ENCODE data around the gene RAB11B. TPM values are rescaled to one million over a fixed set of nuclear protein-coding genes. Genes with fewer than 3 reads are reported as not detected.
"Not testable (repeated sequence)": the region's sequence is repeated elsewhere in the genome, so short reads cannot be mapped to it uniquely, and the experiment has no call there.

Gene RAB11B
- total and polyA plus RNA-seq, 10 of the 15 experiments (the other 5 are each of a cell fraction or from before 2014, with no cell fraction given), result 0.92 to 82.5 (median 17.9) TPM

DNA sequence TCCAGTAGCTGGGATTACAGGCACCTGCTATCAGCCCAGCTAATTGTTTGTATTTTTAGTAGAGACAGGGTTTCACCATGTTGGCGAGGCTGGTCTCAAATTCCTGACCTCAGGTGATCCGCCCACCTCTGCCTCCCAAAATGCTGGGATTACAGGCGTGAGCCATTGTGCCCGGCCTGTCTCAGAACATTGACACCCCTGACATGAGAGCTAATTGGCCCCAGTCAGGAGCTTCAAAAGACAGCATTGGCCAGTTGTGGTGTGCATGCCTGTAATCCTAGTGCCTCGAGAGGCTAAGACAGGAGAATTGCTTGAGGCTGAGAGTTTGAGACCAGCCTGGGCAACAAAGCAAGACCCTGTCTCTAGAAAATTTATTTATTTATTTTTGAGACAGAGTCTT, 37.3 kb upstream of the RAB11B start:
- ATAC-seq; H3K4me1 ChIP-seq (ENCODE audit: control insufficient read depth, insufficient read depth, low read length); H3K4me3 ChIP-seq; H2AFZ ChIP-seq (ENCODE audit: control insufficient read depth, low read depth, low read length); H3K27me3 ChIP-seq (replicated peaks in 1 of 2; ENCODE audit: control insufficient read depth in 2 of 2, insufficient read depth in 2 of 2, low read length in 1 of 2); SMC1A ChIA-PET (ENCODE audit: uncharacterized antibody, unreplicated experiment); H3K4me2 ChIP-seq (ENCODE audit: control insufficient read depth, insufficient read depth); FAIRE-seq; H3K36me3 ChIP-seq (ENCODE audit: control insufficient read depth in 2 of 2, insufficient read depth in 2 of 2, low read length in 1 of 2); in situ Hi-C loops (cut with MboI); BruUV-seq (replicated peaks); H3K9me3 ChIP-seq (replicated peaks; ENCODE audit: control insufficient read depth, insufficient read depth, low read length); DNase-seq (ENCODE audit: low read depth, low spot score); H3K79me2 ChIP-seq (ENCODE audit: control insufficient read depth, insufficient read depth, low read length); H4K20me1 ChIP-seq (ENCODE audit: control insufficient read depth, insufficient read depth); H3K9ac ChIP-seq (ENCODE audit: control insufficient read depth, insufficient read depth, low read length); H3K27ac ChIP-seq (ENCODE audit: control insufficient read depth, insufficient read depth): not testable (repeated sequence)
- CTCF ChIA-PET, result interaction anchor here (1.2 to 4.1 kb wide), 10 partner anchors 10 to 289 kb away, joined by 3 to 29 read pairs (median 6); partner anchors contain the start of genes ANGPTL4, HNRNPM, MARCHF2 and MYO1F
- 46% methylated on average over 5 of the region's 5 CpGs for WGBS (ENCODE audit: insufficient coverage, insufficient replicate concordance, low lambda C conversion rate, missing lambda C conversion rate)
- POLR2A ChIA-PET, result interaction anchor here (0.5 to 0.7 kb wide), 2 partner anchors 94 to 171 kb away, joined by 4 to 6 read pairs; no protein-coding TSS in a partner anchor
- RAD21 ChIA-PET (ENCODE audit: unreplicated experiment), result interaction anchor here (0.9 to 1.7 kb wide), 2 partner anchors 60 to 234 kb away, joined by 3 read pairs; partner anchors contain the start of gene MARCHF2
- intact Hi-C loops (cut with micrococcal nuclease; ENCODE audit: unreplicated experiment), result loop anchor here (5.0 kb wide), 1 partner anchor 229 kb away; no protein-coding TSS in a partner anchor

DNA sequence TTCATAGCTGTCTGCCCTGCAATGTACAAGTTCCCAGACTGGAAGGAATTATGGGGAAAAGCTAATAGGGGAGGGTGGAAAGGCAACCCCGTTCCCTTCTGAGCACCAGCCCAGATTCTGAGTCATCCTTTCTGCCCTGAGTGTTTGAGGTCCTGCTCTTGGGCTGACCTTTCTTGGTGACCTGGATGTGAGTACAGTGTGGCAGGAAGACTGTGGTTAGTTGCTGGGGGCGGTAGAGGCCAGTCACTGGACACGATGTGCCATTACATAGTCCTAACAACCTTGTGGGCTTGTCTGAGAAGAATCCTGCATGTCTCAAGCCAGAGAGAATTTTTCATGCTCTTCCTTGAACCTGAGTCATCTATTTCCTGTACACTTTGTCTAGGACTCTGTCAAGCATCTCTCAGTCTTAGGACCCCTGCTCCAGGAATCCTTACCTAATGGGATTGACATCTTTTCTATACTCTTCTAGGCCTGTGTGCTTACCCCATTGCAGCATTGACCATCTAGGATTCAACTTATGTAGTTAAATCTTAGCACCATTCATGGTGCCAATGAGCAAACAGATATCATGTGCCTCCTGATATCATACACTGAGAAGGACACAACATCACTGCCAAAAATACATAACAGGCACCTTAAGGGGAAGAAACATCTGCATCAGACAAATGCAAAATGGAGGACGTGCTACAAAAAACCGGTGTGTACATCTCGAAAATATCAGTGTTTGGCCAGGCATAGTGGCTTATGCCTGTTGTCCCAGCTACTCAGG, 34.3 kb upstream of the RAB11B start:
- Histone ChIP-seq H3K79me2 (ENCODE audit: control insufficient read depth, insufficient read depth, low read length) (no peaks in the 10 kb centered on the region), H3K36me3 (ENCODE audit: control insufficient read depth in 2 of 2, insufficient read depth in 2 of 2, low read length in 1 of 2) (no peaks in the 10 kb centered on the region), H3K4me3 (no peak overlapping the region), H2AFZ (ENCODE audit: control insufficient read depth, low read depth, low read length) (no peak overlapping the region), H3K27me3 (replicated peaks in 1 of 2; ENCODE audit: control insufficient read depth in 2 of 2, insufficient read depth in 2 of 2, low read length in 1 of 2) (no peaks in the 10 kb centered on the region), H3K4me2 (ENCODE audit: control insufficient read depth, insufficient read depth) (no peak overlapping the region), H3K9ac (ENCODE audit: control insufficient read depth, insufficient read depth, low read length) (no peak overlapping the region), H4K20me1 (ENCODE audit: control insufficient read depth, insufficient read depth) (no peaks in the 10 kb centered on the region), H3K27ac (ENCODE audit: control insufficient read depth, insufficient read depth) (no peak overlapping the region), H3K4me1 (ENCODE audit: control insufficient read depth, insufficient read depth, low read length) (no peaks in the 10 kb centered on the region), H3K9me3 (replicated peaks; ENCODE audit: control insufficient read depth, insufficient read depth, low read length) (no peaks in the 10 kb centered on the region; the same call in 2 of the 3 replicates)
- ChIA-PET SMC1A (ENCODE audit: uncharacterized antibody, unreplicated experiment) (interaction anchor here (0.6 to 1.3 kb wide), 4 partner anchors 26 to 302 kb away, joined by 3 read pairs; no protein-coding TSS in a partner anchor), POLR2A (interaction anchor here (0.8 kb wide), 1 partner anchor 34 kb away, joined by 3 read pairs; the partner anchor contains the start of gene RAB11B), CTCF (interaction anchor here (1.2 to 4.1 kb wide), 7 partner anchors 17 to 226 kb away, joined by 3 to 29 read pairs (median 3); partner anchors contain the start of gene MYO1F), RAD21 (ENCODE audit: unreplicated experiment) (interaction anchor here (0.8 to 2.0 kb wide), 2 partner anchors 57 to 224 kb away, joined by 3 to 6 read pairs; partner anchors contain the start of gene MARCHF2)
- in situ Hi-C loops (cut with MboI) (no loop called here), intact Hi-C loops (cut with micrococcal nuclease; ENCODE audit: unreplicated experiment) (no loop called here)
- FAIRE-seq, result no peak
- no TSS peak for BruUV-seq (replicated peaks)
- ATAC-seq, result peak; percentile 35; the same call in 2 of the 3 replicates
- DNase-seq (ENCODE audit: low read depth, low spot score), result no peak
- no peak for TF ChIP-seq MTA2 (IDR thresholded peaks at IDR 0.05; ENCODE audit: low read depth)
- 0 out of 2 replicates have a peak, but pooled peaks have one; percentile 22 for TF ChIP-seq NR2F1 (conservative IDR thresholded peaks at IDR 0.05)
- WGBS (ENCODE audit: insufficient coverage, insufficient replicate concordance, low lambda C conversion rate, missing lambda C conversion rate), result 36% methylated on average over 6 of the region's 6 CpGs
